ENCODE measurements around the gene CALCB. TPM values are rescaled to one million over a fixed set of nuclear protein-coding genes. Genes with fewer than 3 reads are reported as not detected.

CALCB gene
- total RNA-seq, 1 donor from 2014 or later = 0.52 TPM

GRCh38 chr11:15095736-15096228 lies 22.4 kb downstream of the CALCB start:
- no peaks in the 10 kb centered on the region for H3K9me3 Mint-ChIP-seq
- DNase-seq (ENCODE audit: low spot score) = no peak
- H3K36me3 Mint-ChIP-seq (ENCODE audit: low read depth) = no peaks in the 10 kb centered on the region
- H3K27me3 Mint-ChIP-seq (ENCODE audit: insufficient read depth) = peaks cover 24% of the 10 kb centered on the region
- H3K27ac Mint-ChIP-seq = no peak overlapping the region
- no peak overlapping the region for H3K4me3 Mint-ChIP-seq
- intact Hi-C loops (cut with micrococcal nuclease) = no loop called here
- H3K4me1 Mint-ChIP-seq (ENCODE audit: low read depth) = no peaks in the 10 kb centered on the region

- Mint-ChIP-seq H3K4me3 (no peak overlapping the region), H3K9me3 (no peaks in the 10 kb centered on the region), H3K27ac (no peak overlapping the region), H3K4me1 (ENCODE audit: low read depth) (peaks cover 4% of the 10 kb centered on the region), H3K36me3 (ENCODE audit: low read depth) (no peaks in the 10 kb centered on the region), H3K27me3 (ENCODE audit: insufficient read depth) (peaks cover 21% of the 10 kb centered on the region)
- DNase-seq (ENCODE audit: low spot score) = no peak
- intact Hi-C loops (cut with micrococcal nuclease) = no loop called here
These were observed 24.0 kb downstream of the CALCB start for GRCh38 chr11:15097411-15097810.

GRCh38 chr11:15099267-15099666 lies 25.9 kb downstream of the CALCB start:
- H3K4me3 Mint-ChIP-seq = no peak overlapping the region
- no peaks in the 10 kb centered on the region for H3K36me3 Mint-ChIP-seq (ENCODE audit: low read depth)
- peaks cover 20% of the 10 kb centered on the region for H3K27me3 Mint-ChIP-seq (ENCODE audit: insufficient read depth)
- intact Hi-C loops (cut with micrococcal nuclease) = no loop called here
- peaks cover 4% of the 10 kb centered on the region for H3K4me1 Mint-ChIP-seq (ENCODE audit: low read depth)
- H3K9me3 Mint-ChIP-seq = no peaks in the 10 kb centered on the region
- DNase-seq (ENCODE audit: low spot score) = no peak
- no peak overlapping the region for H3K27ac Mint-ChIP-seq

- Mint-ChIP-seq H3K27ac (no peak overlapping the region), H3K27me3 (ENCODE audit: insufficient read depth) (peaks cover 19% of the 10 kb centered on the region), H3K4me1 (ENCODE audit: low read depth) (peaks cover 9% of the 10 kb centered on the region), H3K36me3 (ENCODE audit: low read depth) (no peaks in the 10 kb centered on the region), H3K9me3 (no peaks in the 10 kb centered on the region), H3K4me3 (no peak overlapping the region)
- DNase-seq (ENCODE audit: low spot score) = peak; percentile 41
- intact Hi-C loops (cut with micrococcal nuclease) = loop anchor here (1.0 kb wide), 2 partner anchors 58 to 107 kb away; no protein-coding TSS in a partner anchor
These were observed 27.8 kb downstream of the CALCB start for GRCh38 chr11:15101072-15101709.

GRCh38 chr11:15104166-15104565 lies 30.8 kb downstream of the CALCB start:
- Mint-ChIP-seq H3K27ac (no peak overlapping the region), H3K4me1 (ENCODE audit: low read depth) (peaks cover 34% of the 10 kb centered on the region), H3K4me3 (no peak overlapping the region), H3K27me3 (ENCODE audit: insufficient read depth) (peaks cover 12% of the 10 kb centered on the region), H3K9me3 (no peaks in the 10 kb centered on the region), H3K36me3 (ENCODE audit: low read depth) (no peaks in the 10 kb centered on the region)
- no peak for DNase-seq (ENCODE audit: low spot score)
- intact Hi-C loops (cut with micrococcal nuclease) = no loop called here

- no peak overlapping the region for H3K27ac Mint-ChIP-seq
- no peak overlapping the region for H3K4me3 Mint-ChIP-seq
- H3K9me3 Mint-ChIP-seq = no peaks in the 10 kb centered on the region
- DNase-seq (ENCODE audit: low spot score) = no peak
- intact Hi-C loops (cut with micrococcal nuclease) = no loop called here
- H3K27me3 Mint-ChIP-seq (ENCODE audit: insufficient read depth) = peaks cover 1% of the 10 kb centered on the region
- H3K4me1 Mint-ChIP-seq (ENCODE audit: low read depth) = peaks cover 40% of the 10 kb centered on the region
- no peaks in the 10 kb centered on the region for H3K36me3 Mint-ChIP-seq (ENCODE audit: low read depth)
These were observed 33.0 kb downstream of the CALCB start for GRCh38 chr11:15106201-15106965.

- DNase-seq (ENCODE audit: low spot score) = no peak
- H3K4me1 Mint-ChIP-seq (ENCODE audit: low read depth) = peaks cover 42% of the 10 kb centered on the region
- no peaks in the 10 kb centered on the region for H3K27me3 Mint-ChIP-seq (ENCODE audit: insufficient read depth)
- intact Hi-C loops (cut with micrococcal nuclease) = no loop called here
- H3K36me3 Mint-ChIP-seq (ENCODE audit: low read depth) = no peaks in the 10 kb centered on the region
- H3K4me3 Mint-ChIP-seq = no peak overlapping the region
- no peaks in the 10 kb centered on the region for H3K9me3 Mint-ChIP-seq
- H3K27ac Mint-ChIP-seq = no peak overlapping the region
These were observed 34.5 kb downstream of the CALCB start for GRCh38 chr11:15107730-15108515.

- Mint-ChIP-seq H3K4me1 (ENCODE audit: low read depth) (peaks cover 49% of the 10 kb centered on the region), H3K9me3 (no peaks in the 10 kb centered on the region), H3K27me3 (ENCODE audit: insufficient read depth) (no peaks in the 10 kb centered on the region), H3K4me3 (no peak overlapping the region), H3K27ac (no peak overlapping the region), H3K36me3 (ENCODE audit: low read depth) (no peaks in the 10 kb centered on the region)
- intact Hi-C loops (cut with micrococcal nuclease) = no loop called here
- DNase-seq (ENCODE audit: low spot score) = no peak
These were observed 35.3 kb downstream of the CALCB start for GRCh38 chr11:15108592-15109130.

GRCh38 chr11:15109602-15110001 lies 36.2 kb downstream of the CALCB start:
- Mint-ChIP-seq H3K36me3 (ENCODE audit: low read depth) (no peaks in the 10 kb centered on the region), H3K27me3 (ENCODE audit: insufficient read depth) (peaks cover 3% of the 10 kb centered on the region), H3K4me1 (ENCODE audit: low read depth) (peaks cover 52% of the 10 kb centered on the region), H3K9me3 (no peaks in the 10 kb centered on the region), H3K4me3 (no peak overlapping the region), H3K27ac (no peak overlapping the region)
- no peak for DNase-seq (ENCODE audit: low spot score)
- intact Hi-C loops (cut with micrococcal nuclease) = loop anchor here (10.0 kb wide), 1 partner anchor 775 kb away; no protein-coding TSS in a partner anchor

- no peaks in the 10 kb centered on the region for H3K9me3 Mint-ChIP-seq
- no peaks in the 10 kb centered on the region for H3K36me3 Mint-ChIP-seq (ENCODE audit: low read depth)
- DNase-seq (ENCODE audit: low spot score) = no peak
- peaks cover 58% of the 10 kb centered on the region for H3K4me1 Mint-ChIP-seq (ENCODE audit: low read depth)
- intact Hi-C loops (cut with micrococcal nuclease) = loop anchor here (10.0 kb wide), 1 partner anchor 776 kb away; no protein-coding TSS in a partner anchor
- no peak overlapping the region for H3K4me3 Mint-ChIP-seq
- H3K27ac Mint-ChIP-seq = no peak overlapping the region
- H3K27me3 Mint-ChIP-seq (ENCODE audit: insufficient read depth) = peaks cover 10% of the 10 kb centered on the region
These were observed 37.8 kb downstream of the CALCB start for GRCh38 chr11:15111215-15111614.

GRCh38 chr11:15112131-15112541 lies 38.7 kb downstream of the CALCB start:
- Mint-ChIP-seq H3K36me3 (ENCODE audit: low read depth) (peaks cover 2% of the 10 kb centered on the region), H3K9me3 (no peaks in the 10 kb centered on the region), H3K27me3 (ENCODE audit: insufficient read depth) (peaks cover 10% of the 10 kb centered on the region), H3K27ac (no peak overlapping the region), H3K4me3 (no peak overlapping the region), H3K4me1 (ENCODE audit: low read depth) (peaks cover 53% of the 10 kb centered on the region)
- intact Hi-C loops (cut with micrococcal nuclease) = loop anchor here (10.0 kb wide), 1 partner anchor 777 kb away; no protein-coding TSS in a partner anchor
- DNase-seq (ENCODE audit: low spot score) = no peak

- intact Hi-C loops (cut with micrococcal nuclease) = loop anchor here (10.0 kb wide), 1 partner anchor 779 kb away; no protein-coding TSS in a partner anchor
- Mint-ChIP-seq H3K36me3 (ENCODE audit: low read depth) (peaks cover 2% of the 10 kb centered on the region), H3K4me1 (ENCODE audit: low read depth) (peaks cover 49% of the 10 kb centered on the region), H3K4me3 (peak overlapping the region; percentile 48), H3K27ac (peak overlapping the region; percentile 15), H3K9me3 (no peaks in the 10 kb centered on the region), H3K27me3 (ENCODE audit: insufficient read depth) (peaks cover 10% of the 10 kb centered on the region)
- no peak for DNase-seq (ENCODE audit: low spot score)
These were observed 40.0 kb downstream of the CALCB start for GRCh38 chr11:15113381-15113780.
